HG03457 (cell line): ENCODE results near the gene TK2.

ENCODE experiments used
- ATAC-seq: cut with Tn5 transposase; IDR thresholded peaks from one replicate; pipeline ENCODE4 v1.9.1; 2021; ENCODE audit warnings: moderate number of reproducible peaks; ENCODE audit not compliant: unreplicated experiment

The TK2 gene

DNA sequence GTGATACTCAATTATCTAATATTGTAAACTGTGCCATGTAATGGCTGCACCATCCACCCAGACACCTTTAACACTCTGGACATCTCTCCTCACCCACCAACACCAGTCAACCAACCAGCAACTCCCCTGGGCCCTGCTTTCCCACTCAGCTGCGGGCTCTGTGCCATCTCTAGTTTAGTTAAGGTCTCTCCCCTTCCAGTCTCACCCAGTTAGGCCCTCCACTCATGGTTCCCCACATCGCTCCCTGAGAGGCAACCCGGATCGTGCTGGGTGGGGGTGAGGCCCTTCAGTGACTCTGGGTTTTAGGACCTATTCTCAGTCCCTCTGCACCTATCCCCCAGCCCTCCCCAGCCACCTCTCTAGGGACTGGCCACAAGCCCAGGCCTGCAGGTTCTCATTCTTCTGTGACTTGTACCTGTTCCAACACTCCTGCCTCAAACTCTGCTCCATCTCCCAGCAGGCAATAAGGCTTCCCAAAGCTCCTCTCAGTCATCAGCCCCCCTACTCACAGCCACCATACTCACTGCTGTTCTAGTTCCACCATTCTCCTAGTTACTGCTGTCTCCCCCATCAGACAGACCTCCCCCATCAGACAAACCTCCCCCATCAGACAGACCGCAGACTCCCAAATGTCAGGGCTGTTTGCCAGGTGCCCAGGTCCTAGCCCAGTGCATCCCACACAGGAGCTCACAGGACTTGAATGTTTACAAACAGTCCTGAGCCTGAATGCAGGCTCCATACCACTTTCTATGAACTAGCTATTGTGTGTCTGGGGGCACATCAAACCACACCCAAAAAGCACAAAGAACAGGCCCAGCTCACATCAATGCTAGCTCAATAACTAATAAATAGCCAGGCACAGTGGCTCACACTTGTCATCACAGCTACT is 2.6 kb downstream of the TK2 start:
- ATAC-seq: no peak

DNA sequence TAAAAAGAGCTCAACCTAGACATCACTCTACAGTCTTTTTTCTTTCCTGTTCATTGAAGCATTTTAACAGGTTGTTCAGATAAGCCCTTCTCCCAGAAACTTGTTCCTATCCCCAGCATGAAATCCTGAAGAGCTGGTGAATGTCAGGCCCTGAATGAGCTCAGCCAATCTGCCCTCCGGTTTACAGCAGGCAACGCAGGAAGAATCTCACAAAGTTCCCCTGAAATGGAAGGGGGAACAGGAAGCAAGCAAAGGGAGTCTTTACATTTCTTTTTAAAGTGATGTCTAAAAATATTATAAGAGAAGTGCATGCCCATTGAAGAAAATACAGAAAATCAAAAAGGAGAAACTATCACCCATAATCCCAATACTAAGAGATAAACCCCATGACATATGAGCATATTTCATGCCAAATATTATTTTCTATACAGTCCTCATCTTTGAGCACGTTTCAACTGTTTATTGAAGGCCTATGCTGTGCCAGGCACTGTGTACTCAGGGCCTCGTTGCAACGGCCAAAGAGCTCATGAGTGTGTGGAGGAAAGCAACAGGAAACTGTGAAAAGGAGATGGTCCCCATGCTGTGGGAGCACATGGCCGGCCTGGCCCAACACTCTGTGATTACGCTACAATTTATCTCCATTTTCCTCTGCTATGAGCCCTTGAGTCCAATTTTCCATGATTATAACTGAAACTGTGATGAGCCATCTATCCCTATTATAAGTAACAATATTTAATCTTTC is 5.7 kb downstream of the TK2 start:
- no peak for ATAC-seq

GRCh38 chr16:66543541-66543940 is 6.4 kb downstream of the TK2 start:
- ATAC-seq: no peak

- no peak for ATAC-seq
Measured at GRCh38 chr16:66542396-66542795, 7.5 kb downstream of the TK2 start.

DNA sequence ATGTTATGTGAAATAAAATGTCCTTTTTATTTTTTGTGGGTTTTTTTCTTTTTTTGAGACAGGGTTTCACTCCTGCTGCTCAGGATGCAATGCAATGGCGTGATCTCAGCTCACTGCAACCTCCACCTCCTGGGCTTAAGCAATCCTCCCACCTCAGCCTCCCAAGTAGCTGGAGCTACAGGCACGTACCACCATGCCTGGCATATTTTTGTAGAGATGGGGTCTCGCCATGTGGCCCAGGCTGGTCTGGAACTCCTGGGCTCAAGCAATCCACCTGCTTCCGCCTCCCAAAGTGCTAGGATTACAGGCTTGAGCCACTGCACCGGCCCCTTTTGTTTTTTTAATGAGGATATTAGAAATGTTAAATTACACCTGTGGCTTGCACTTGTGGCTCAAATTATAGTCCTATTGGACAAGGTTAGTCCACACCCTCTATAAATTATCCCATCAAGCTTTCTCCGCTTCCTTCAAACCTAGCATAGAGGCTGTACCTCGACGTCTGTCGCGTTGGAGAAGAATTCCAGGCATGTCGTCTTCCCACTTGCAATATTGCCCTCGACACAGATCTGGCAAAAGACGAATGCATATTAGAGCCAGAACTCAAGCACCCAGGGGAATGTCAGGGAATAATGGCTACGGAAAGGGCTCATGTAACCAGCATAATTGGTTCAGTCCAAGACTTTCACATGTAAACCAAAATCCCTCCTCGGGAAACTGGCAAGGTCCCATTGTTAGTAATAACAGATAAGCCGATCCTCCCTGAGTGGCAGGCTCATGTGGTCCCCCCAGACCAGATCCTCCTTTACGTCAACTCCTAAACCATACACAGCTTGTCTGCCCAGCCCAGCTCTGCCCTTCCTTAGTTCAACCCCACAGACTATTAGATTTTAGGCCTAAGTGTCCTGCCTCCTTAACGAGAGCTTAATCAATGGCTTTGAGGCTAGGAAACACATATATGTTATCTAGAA is 8.2 kb downstream of the TK2 start:
- no peak for ATAC-seq

DNA sequence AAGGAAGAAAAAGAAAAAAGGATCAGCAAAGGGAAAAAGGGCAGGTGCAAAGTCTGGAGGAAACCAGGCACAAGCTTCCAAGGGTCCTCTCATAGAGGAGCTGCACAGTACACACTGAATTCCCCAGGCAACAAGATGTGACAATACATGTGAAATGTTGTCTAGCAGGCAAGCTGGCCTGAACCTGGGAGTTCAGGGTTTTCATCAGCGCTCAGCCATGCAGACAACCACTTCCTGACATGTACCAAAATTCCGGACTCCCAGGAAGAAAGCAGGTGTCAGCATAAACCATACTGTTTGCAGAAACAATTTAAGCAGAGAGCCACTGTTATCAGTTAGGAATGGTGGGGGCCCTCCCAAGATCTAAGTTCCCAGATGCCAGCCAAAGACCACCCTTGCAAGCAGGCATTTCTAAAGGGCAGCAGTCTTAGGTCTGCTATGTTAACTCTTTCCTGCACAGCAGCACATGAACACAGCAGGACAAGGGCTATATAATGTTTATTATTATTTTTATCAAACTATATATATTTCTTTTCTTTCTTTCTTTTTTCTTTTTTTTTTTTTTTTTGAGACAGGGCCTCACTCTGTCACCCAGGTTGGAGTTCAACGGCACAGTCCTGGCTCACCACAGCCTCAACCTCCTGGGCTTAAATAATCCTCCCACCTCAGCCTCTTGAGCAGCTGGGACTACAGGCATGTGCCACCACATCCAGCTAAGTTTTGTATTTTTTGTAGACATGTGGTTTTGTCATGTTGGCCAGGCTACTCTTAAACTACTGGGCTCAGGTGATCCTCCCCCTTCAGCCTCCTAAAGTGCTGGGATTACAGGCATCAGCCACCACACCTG is 10.1 kb downstream of the TK2 start:
- no peak for ATAC-seq

DNA sequence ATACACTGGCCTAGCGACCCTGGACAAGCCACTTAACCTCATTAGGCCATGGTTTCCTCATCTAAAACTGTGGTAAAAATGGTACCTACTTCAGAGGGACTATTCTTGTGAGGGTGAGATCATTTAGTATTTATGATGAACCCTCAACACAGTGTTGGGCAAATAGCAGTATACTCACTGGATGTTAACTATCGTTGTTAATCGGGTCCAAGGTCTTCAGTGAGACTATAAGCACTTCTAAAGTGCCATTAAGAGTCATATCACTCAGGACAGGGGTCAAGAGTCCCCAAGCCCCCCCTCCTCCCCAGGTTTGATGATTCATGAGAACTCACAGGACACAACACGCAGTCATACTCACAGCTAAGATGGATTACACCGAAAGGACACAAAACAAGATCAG is 11.0 kb downstream of the TK2 start:
- ATAC-seq: no peak

DNA sequence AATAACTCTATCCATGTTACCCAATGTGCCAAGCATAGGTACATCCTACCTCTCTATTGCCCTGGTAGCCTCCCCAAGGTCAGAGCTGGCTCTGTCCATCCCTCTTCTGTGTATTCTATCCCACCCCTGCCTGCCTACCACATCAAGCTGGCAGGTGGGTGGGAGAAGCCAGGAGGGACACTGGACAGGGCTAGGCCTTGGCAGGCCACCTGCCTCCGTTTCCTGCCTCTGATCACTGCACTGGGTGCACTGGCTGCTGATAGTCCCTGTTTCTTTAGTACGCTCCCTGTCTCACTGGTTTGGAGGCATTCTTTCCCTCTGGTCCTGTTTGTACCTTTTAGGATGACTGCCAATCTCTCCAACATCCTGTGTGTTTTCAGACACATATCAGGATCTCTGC is 12.7 kb downstream of the TK2 start:
- no peak for ATAC-seq

GRCh38 chr16:66536525-66536924 is 13.4 kb downstream of the TK2 start:
- no peak for ATAC-seq

- no peak for ATAC-seq
Measured at GRCh38 chr16:66534376-66534799, 15.5 kb downstream of the TK2 start.

DNA sequence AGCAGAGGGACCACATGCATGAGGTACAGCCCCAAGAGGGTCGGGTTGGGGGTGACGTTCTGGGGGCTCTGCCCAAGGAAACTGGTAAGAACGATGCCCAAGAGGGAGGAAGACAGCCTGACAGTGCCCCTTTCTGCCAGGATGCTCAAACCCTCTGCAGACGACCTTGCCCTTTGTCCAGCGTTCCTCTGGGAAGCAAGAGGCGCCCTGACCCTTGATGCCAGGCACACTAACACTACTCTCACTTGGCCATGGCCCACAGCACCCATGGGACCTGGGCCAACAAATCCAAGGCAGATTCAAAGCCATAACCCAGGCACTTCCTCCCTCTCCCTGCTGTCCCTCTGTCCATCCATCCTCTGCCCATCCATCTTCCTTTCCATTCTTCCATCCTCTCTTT is 20.4 kb downstream of the TK2 start:
- no peak for ATAC-seq

- ATAC-seq: no peak
Measured at GRCh38 chr16:66528294-66528693, 21.6 kb downstream of the TK2 start.

GRCh38 chr16:66525396-66526180 is 24.3 kb downstream of the TK2 start:
- no peak for ATAC-seq

- peak; percentile 55 for ATAC-seq
Measured at GRCh38 chr16:66524601-66525164, 25.2 kb downstream of the TK2 start.

DNA sequence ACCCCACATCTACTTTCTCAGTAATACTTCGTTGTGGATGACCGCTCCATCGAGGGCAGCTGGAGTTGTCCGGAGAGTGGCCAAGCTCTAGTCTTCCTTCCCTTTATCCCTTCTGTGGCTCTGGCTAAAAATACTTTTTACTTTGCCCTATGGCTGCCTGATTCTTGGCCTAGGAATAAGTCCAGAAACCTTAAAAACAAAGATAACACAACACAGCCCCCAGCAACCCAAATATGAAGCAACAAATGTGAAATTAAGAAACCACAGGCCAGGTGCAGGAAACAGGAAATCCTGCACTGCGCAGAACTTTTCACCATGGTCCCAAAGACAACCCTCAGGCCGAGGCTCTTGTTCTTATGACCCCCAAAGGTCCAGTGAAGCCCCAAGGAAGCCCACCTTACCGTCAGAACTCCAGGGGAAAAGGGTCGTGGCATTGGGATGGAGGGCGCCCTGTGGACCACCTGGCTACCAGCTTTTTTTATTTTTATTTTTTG is 26.0 kb downstream of the TK2 start:
- no peak for ATAC-seq

DNA sequence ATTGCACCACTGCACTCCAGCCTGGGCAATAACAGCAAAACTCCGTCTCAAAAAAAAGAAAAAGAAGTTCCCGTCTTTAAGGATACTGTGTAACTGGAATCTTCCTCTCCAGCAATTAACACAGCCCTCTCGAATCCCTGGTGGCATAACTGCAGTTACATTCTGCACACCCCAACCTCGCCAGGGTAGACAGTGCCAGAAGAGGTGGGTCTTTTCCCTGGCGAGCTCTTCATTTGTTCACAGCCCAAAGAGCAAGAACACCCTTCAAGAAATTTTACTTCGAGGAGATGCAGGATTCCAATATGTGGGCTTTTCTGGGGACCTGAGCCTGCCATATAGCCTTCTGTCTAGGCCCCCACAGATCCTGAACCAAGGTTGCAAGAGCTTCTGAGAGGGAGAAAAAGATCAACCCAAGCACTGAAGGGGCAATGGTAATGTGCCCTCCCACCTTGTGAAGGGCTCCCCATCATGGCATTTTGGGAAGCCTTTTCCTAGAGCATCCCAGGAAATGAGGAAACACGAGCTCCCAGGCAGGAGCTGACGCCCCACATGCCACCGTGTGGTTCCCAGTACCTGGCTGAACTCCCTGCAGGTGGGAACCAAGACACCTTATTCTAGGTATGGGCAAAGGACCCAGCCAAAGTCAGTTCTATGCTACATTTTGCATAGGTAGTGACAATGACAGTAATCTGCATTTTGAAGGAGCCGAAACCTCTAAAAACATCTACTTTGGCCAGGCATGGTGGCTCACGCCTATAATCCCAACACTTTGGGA is 26.9 kb downstream of the TK2 start:
- no peak for ATAC-seq

DNA sequence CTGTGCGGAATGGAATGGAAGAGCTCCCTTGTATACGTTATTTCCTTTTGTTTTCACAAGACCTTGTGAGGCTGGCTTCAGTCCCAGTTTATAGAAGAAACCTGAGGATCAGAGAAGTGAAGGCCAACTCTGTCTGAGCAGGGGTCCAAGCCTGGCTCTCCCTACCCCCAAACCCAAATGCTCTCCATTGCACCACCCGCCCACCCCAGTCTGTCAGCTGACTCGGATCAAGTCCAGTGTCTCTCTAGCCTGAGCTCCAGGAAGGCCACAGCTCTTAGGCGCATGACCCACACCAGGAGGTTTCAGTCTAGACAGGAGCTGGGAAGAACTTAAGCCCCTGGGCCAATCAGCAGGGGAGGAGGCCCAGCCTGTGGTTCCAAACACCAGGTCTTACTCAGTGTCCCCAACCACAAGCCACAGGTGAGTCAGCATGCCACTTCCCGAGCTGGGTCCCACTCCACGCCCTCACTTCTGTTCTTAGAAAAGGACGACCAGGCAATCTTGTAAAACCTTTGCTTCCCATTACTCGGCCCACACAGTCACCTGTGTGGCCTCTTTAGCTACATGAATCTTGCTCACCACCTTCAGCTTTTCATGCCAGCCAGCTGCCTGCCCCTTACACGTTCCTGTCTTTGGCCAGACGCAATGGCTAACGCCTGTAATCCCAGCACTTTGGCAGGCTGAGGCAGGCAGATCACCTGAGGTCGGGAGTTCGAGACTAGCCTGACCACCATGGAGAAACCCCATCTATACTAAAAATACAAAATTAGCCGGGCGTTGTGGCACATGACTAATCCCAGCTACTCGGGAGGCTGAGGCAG is 27.8 kb downstream of the TK2 start:
- peak; percentile 57 for ATAC-seq
